Panc1 (cell line): ENCODE results near the gene SLIT3. TPM values are rescaled to one million over a fixed set of nuclear protein-coding genes. Genes with fewer than 3 reads are reported as not detected.

ENCODE experiments used
- ATAC-seq: fragments of 200-7000 bp; cut with Tn5 transposase; 2 replicates; pipeline ENCODE4 v1.9.1; 2020; ENCODE audit warnings: mild to moderate bottlenecking, moderate library complexity
- BruUV-seq: library from RNA; stranded (reverse); fragments of 400-500 nt; replicated peaks from 2 replicates; lab custom pipeline; 2021; lab: Mats Ljungman, UMichigan
- CTCF ChIA-PET: fragments of 300-600 bp; sonication (Branson Sonifier 250); formaldehyde crosslinking; loops from one replicate; lab custom pipeline; 2022; ENCODE audit warnings: antibody characterized with exemption; lab: Charles Lee
- POLR2A ChIA-PET: fragments of 300-600 bp; sonication (Branson Sonifier 250); formaldehyde crosslinking; loops from one replicate; lab custom pipeline; 2022; ENCODE audit warnings: antibody characterized with exemption; lab: Charles Lee
- DNase-seq: peaks from one replicate; pipeline ENCODE4 v3.0.0-alpha.2; 2010; ENCODE audit warnings: low read depth, low spot score
- H3K27ac ChIP-seq: 2 replicates; pipeline ENCODE4 v1.5.1; 2011; ENCODE audit warnings: mild to moderate bottlenecking, low read length, inconsistent platforms
- H3K27me3 ChIP-seq: fragments of 200-500 bp; sonication (Bioruptor generic); 2 replicates; pipeline ENCODE4 v1.6.0; 2014; ENCODE audit warnings: low read length, inconsistent platforms; ENCODE audit not compliant: control insufficient read depth, insufficient read depth
- H3K36me3 ChIP-seq: fragments of 200-500 bp; sonication (Bioruptor generic); 2 replicates; pipeline ENCODE4 v1.5.1; 2014; ENCODE audit warnings: inconsistent platforms, mild to moderate bottlenecking, low read length, moderate library complexity; ENCODE audit not compliant: control insufficient read depth, insufficient read depth
- H3K4me1 ChIP-seq: 2 replicates; pipeline ENCODE4 v1.5.1; 2011; ENCODE audit warnings: inconsistent platforms, mild to moderate bottlenecking, low read length, moderate library complexity; ENCODE audit not compliant: control insufficient read depth, insufficient read depth
- H3K4me3 ChIP-seq, 2 experiments: 2 replicates each; pipeline ENCODE4 v1.5.1; 2011 to 2012; ENCODE audit warnings: low read depth in 2 of 2, low read length in 2 of 2, mild to moderate bottlenecking in 2 of 2, inconsistent platforms in 1 of 2, moderate library complexity in 1 of 2
- H3K9me3 ChIP-seq: fragments of 200-500 bp; sonication (Bioruptor generic); 2 replicates; pipeline ENCODE4 v1.5.1; 2014; ENCODE audit warnings: low read depth, mild to moderate bottlenecking, inconsistent platforms, low read length, moderate library complexity; ENCODE audit not compliant: control insufficient read depth, insufficient read depth
- CTCF ChIP-seq: fragments of 450-650 bp; IDR thresholded peaks from 2 replicates; pipeline ENCODE4 v1.5.1; 2017; ENCODE audit warnings: mild to moderate bottlenecking
- POLR2AphosphoS5 ChIP-seq: IDR thresholded peaks from 2 replicates; pipeline ENCODE4 v1.6.1; 2012; ENCODE audit warnings: mild to moderate bottlenecking, low read depth, low read length, moderate library complexity
- REST ChIP-seq, 2 experiments: IDR thresholded peaks; 2 replicates each; pipeline ENCODE4 v1.6.1; 2011 to 2012; ENCODE audit warnings: low read depth in 2 of 2, control low read depth in 1 of 2, low read length in 1 of 2, mild to moderate bottlenecking in 1 of 2, moderate library complexity in 1 of 2; ENCODE audit not compliant: insufficient read depth in 1 of 2
- SIN3A ChIP-seq: IDR thresholded peaks from 2 replicates; pipeline ENCODE4 v1.6.1; 2012; ENCODE audit warnings: low read depth, mild to moderate bottlenecking, low read length, moderate library complexity, borderline replicate concordance; ENCODE audit not compliant: insufficient read depth
- TCF7L2 ChIP-seq: IDR thresholded peaks from 2 replicates; pipeline ENCODE4 v1.6.1; 2011; ENCODE audit warnings: mild to moderate bottlenecking, low read depth, low read length, inconsistent platforms
- in situ Hi-C: cut with HindIII; loops from 2 replicates; pipeline ENCODE4 v1.10.0; 2016; ENCODE audit warnings: low sequenced_read_pairs, low pct_unique_long_range_greater_than_20kb
- intact Hi-C: fragments of 100-400 bp; cut with micrococcal nuclease; formaldehyde crosslinking; loops from one replicate; pipeline ENCODE4 v1.10.0; 2022; ENCODE audit not compliant: unreplicated experiment
- total RNA-seq: library from RNA; stranded (reverse); gene quantifications from one replicate; pipeline ENCODE4 v1.2.1, GENCODE V29; 2021; ENCODE audit not compliant: unreplicated experiment

The SLIT3 gene
- total RNA-seq, 1 experiment from 2014 or later = 26.4 TPM

- intact Hi-C loops = no loop called here
- Histone ChIP-seq H3K9me3 (no peaks in the 10 kb centered on the region), H3K4me1 (no peaks in the 10 kb centered on the region), H3K4me3 (no peak overlapping the region), H3K27me3 (no peaks in the 10 kb centered on the region), H3K36me3 (no peaks in the 10 kb centered on the region), H3K27ac (no peak overlapping the region)
- TF ChIP-seq TCF7L2 = no peak
- no peak for TF ChIP-seq REST (IDR thresholded peaks at IDR 0.05; ENCODE audit: insufficient read depth in 1 of 2, low read depth in 2 of 2, low read length in 1 of 2)
- no peak for TF ChIP-seq CTCF
- ChIA-PET POLR2A (no interaction called here), CTCF (no interaction called here)
- no TSS peak for BruUV-seq
- in situ Hi-C loops = no loop called here
- ATAC-seq = peak; percentile 35; the same call in 1 of the 2 replicates
- DNase-seq = no peak
These were observed 28.1 kb downstream of the SLIT3 start for GRCh38 chr5:169272731-169273427.

GRCh38 chr5:169272111-169272510 lies 28.8 kb downstream of the SLIT3 start:
- intact Hi-C loops = no loop called here
- no peaks in the 10 kb centered on the region for H3K9me3 ChIP-seq
- no peak overlapping the region for H3K4me3 ChIP-seq
- DNase-seq (no peak), ATAC-seq (no peak)
- H3K27ac ChIP-seq = no peak overlapping the region
- no peak for TF ChIP-seq TCF7L2
- no peak for TF ChIP-seq POLR2AphosphoS5
- TF ChIP-seq SIN3A = no peak
- TF ChIP-seq REST (IDR thresholded peaks at IDR 0.05; ENCODE audit: insufficient read depth in 1 of 2, low read depth in 2 of 2, low read length in 1 of 2) = no peak
- no peak for TF ChIP-seq CTCF
- BruUV-seq = no TSS peak
- ChIA-PET CTCF (no interaction called here), POLR2A (no interaction called here)
- no peaks in the 10 kb centered on the region for H3K36me3 ChIP-seq
- in situ Hi-C loops = no loop called here
- H3K27me3 ChIP-seq = no peaks in the 10 kb centered on the region
- no peaks in the 10 kb centered on the region for H3K4me1 ChIP-seq
